HepG2 (cell line): ENCODE results near the gene RASSF4. TPM values are rescaled to one million over a fixed set of nuclear protein-coding genes. Genes with fewer than 3 reads are reported as not detected.

ENCODE experiments used
- DMAP1 ChIP-seq: IDR thresholded peaks from 2 replicates; pipeline ENCODE4 v1.6.1; 2016
- DNMT1 ChIP-seq: sonication (generic); formaldehyde crosslinking; IDR thresholded peaks from 2 replicates; pipeline ENCODE4 v1.5.1; 2020; ENCODE audit warnings: mild to moderate bottlenecking, missing genetic modification reagents
- FOXM1 ChIP-seq: sonication (generic); formaldehyde crosslinking; IDR thresholded peaks from 2 replicates; pipeline ENCODE4 v1.5.0; 2020; ENCODE audit warnings: missing genetic modification reagents
- HNF1A ChIP-seq, 2 experiments: sonication (generic) in 1 of 2; formaldehyde crosslinking in 1 of 2; IDR thresholded peaks; 2 replicates each; pipeline versions ENCODE4 v1.4.0 to v1.6.1; 2016 to 2020; ENCODE audit warnings: borderline replicate concordance in 1 of 2, low read depth in 1 of 2, mild to moderate bottlenecking in 1 of 2, missing genetic modification reagents in 1 of 2
- HNRNPL ChIP-seq: fragments of 200-400 bp; formaldehyde crosslinking; IDR thresholded peaks from 2 replicates; pipeline ENCODE4 v1.6.1; 2017; ENCODE audit warnings: mild to moderate bottlenecking, low read depth, low read length
- PAX8 ChIP-seq: sonication (generic); formaldehyde crosslinking; IDR thresholded peaks from 2 replicates; pipeline ENCODE4 v1.8.0; 2022; ENCODE audit warnings: mild to moderate bottlenecking, missing genetic modification reagents, borderline replicate concordance
- PTBP1 ChIP-seq: fragments of 200-400 bp; formaldehyde crosslinking; IDR thresholded peaks from 2 replicates; pipeline ENCODE4 v1.6.1; 2018; ENCODE audit warnings: low read length, low read depth; ENCODE audit not compliant: poor library complexity, severe bottlenecking
- RXRB ChIP-seq: IDR thresholded peaks from 2 replicates; pipeline ENCODE4 v1.6.1; 2016; ENCODE audit warnings: borderline replicate concordance, missing genetic modification reagents, missing compliant biosample characterization
- SRY ChIP-seq: sonication (generic); formaldehyde crosslinking; IDR thresholded peaks from 2 replicates; pipeline ENCODE4 v1.8.0; 2022; ENCODE audit warnings: mild to moderate bottlenecking, missing genetic modification reagents
- ZGPAT ChIP-seq: IDR thresholded peaks from 2 replicates; pipeline ENCODE4 v1.6.1; 2016; ENCODE audit warnings: mild to moderate bottlenecking
- ZNF343 ChIP-seq: sonication (generic); formaldehyde crosslinking; IDR thresholded peaks from 2 replicates; pipeline ENCODE4 v1.4.0; 2020; ENCODE audit warnings: mild to moderate bottlenecking, missing genetic modification reagents
- ZNF414 ChIP-seq: sonication (generic); formaldehyde crosslinking; IDR thresholded peaks from 2 replicates; pipeline ENCODE4 v1.5.0; 2020; ENCODE audit warnings: missing genetic modification reagents
- ZNF446 ChIP-seq: sonication (generic); formaldehyde crosslinking; IDR thresholded peaks from 2 replicates; pipeline ENCODE4 v1.5.0; 2020; ENCODE audit warnings: mild to moderate bottlenecking, missing genetic modification reagents
- ZNF557 ChIP-seq: sonication (generic); formaldehyde crosslinking; IDR thresholded peaks from 2 replicates; pipeline ENCODE4 v1.4.0; 2020; ENCODE audit warnings: missing genetic modification reagents
- ZNF75D ChIP-seq: sonication (generic); formaldehyde crosslinking; IDR thresholded peaks from 2 replicates; pipeline ENCODE4 v1.8.1; 2023; ENCODE audit warnings: missing genetic modification reagents, mild to moderate bottlenecking, borderline replicate concordance
- polyA plus RNA-seq, 8 experiments: library from polyadenylated mRNA; depleted of rRNA in 3 of 8; stranded (reverse) in 7 of 8; unstranded in 1 of 8; fragments of >200 nt; fragmentation: Illumina TruSeq in 4 of 8; extraction: Trizol in 4 of 8; gene quantifications; 2 replicates each; pipeline versions ENCODE4 v1.2.1 to v1.2.3, GENCODE V29; 2011 to 2016; ENCODE audit warnings: low read depth in 4 of 8, missing spikeins in 1 of 8, mixed read lengths in 1 of 8; ENCODE audit not compliant: insufficient read depth in 1 of 8
- total RNA-seq, 5 experiments: library from RNA; depleted of rRNA; stranded (reverse); fragments of >200 nt; fragmentation: Illumina TruSeq; extraction: Trizol; gene quantifications; 2 replicates each; pipeline ENCODE4 v1.2.3, GENCODE V29; 2016; ENCODE audit warnings: low read depth in 1 of 5
- TF ChIP-seq, protein P1 (sequence below): sonication (generic); formaldehyde crosslinking; IDR thresholded peaks from 2 replicates; pipeline ENCODE4 v1.5.0; 2020; ENCODE audit warnings: missing genetic modification reagents, mild to moderate bottlenecking, borderline replicate concordance
- TF ChIP-seq, protein P2 (sequence below): sonication (generic); formaldehyde crosslinking; IDR thresholded peaks from 2 replicates; pipeline ENCODE4 v1.8.0; 2022; ENCODE audit warnings: missing genetic modification reagents, mild to moderate bottlenecking, inconsistent platforms, borderline replicate concordance
- TF ChIP-seq, protein P3 (sequence below): sonication (generic); formaldehyde crosslinking; IDR thresholded peaks from 2 replicates; pipeline ENCODE4 v1.9.0; 2021; ENCODE audit warnings: missing genetic modification reagents, mild to moderate bottlenecking, borderline replicate concordance

The RASSF4 gene
- total and polyA plus RNA-seq, 2 of the 13 experiments (the other 11 are each of a cell fraction or from before 2014, with no cell fraction given), result 34.0 to 51.7 TPM

GRCh38 chr10:44980309-44981171 lies 20.9 kb downstream of the RASSF4 start (continued):
- TF ChIP-seq, protein P1, sequence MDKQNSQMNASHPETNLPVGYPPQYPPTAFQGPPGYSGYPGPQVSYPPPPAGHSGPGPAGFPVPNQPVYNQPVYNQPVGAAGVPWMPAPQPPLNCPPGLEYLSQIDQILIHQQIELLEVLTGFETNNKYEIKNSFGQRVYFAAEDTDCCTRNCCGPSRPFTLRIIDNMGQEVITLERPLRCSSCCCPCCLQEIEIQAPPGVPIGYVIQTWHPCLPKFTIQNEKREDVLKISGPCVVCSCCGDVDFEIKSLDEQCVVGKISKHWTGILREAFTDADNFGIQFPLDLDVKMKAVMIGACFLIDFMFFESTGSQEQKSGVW (CRISPR knock-in tag), result no peak
- TF ChIP-seq DMAP1 (CRISPR knock-in tag) (no peak), HNF1A (IDR thresholded peaks at IDR 0.05; ENCODE audit: low read depth) (peak; percentile 51; the same call in 1 of the 2 replicates), HNF1A (CRISPR knock-in tag; IDR thresholded peaks at IDR 0.05; ENCODE audit: borderline replicate concordance) (peak; percentile 82; the same call in 1 of the 2 replicates), SRY (CRISPR knock-in tag) (no peak), ZNF446 (CRISPR knock-in tag) (no peak), ZNF414 (CRISPR knock-in tag) (no peak), ZNF557 (CRISPR knock-in tag) (peak; percentile 64; the same call in 1 of the 2 replicates), ZGPAT (CRISPR knock-in tag) (peak; percentile 93), ZNF343 (CRISPR knock-in tag) (peak; percentile 63; the same call in 1 of the 2 replicates), PTBP1 (no peak), DNMT1 (CRISPR knock-in tag) (peak; percentile 25; the same call in 1 of the 2 replicates), HNRNPL (peak; percentile 75), FOXM1 (no peak), PAX8 (no peak), ZNF75D (CRISPR knock-in tag) (no peak), RXRB (CRISPR knock-in tag) (peak; percentile 88)
- TF ChIP-seq, protein P2, sequence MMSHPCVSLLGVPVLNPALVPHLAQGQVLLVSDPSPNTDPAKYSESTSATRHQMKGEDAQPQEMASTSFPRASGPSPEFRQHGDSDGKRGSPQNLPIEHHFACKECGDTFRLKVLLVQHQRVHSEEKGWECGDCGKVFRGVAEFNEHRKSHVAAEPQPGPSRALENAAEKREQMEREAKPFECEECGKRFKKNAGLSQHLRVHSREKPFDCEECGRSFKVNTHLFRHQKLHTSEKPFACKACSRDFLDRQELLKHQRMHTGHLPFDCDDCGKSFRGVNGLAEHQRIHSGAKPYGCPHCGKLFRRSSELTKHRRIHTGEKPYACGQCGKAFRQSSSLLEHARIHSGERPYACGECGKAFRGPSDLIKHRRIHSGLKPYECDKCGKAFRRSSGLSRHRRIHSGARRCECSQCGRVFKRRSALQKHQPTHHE, result no peak
- TF ChIP-seq, protein P3, sequence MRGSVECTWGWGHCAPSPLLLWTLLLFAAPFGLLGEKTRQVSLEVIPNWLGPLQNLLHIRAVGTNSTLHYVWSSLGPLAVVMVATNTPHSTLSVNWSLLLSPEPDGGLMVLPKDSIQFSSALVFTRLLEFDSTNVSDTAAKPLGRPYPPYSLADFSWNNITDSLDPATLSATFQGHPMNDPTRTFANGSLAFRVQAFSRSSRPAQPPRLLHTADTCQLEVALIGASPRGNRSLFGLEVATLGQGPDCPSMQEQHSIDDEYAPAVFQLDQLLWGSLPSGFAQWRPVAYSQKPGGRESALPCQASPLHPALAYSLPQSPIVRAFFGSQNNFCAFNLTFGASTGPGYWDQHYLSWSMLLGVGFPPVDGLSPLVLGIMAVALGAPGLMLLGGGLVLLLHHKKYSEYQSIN (CRISPR knock-in tag), result no peak
